ENCODE measurements around the gene SLC22A1. TPM values are rescaled to one million over a fixed set of nuclear protein-coding genes. Genes with fewer than 3 reads are reported as not detected.

SLC22A1 gene
- polyA plus RNA-seq, 2 of the 4 experiments (the other 2 are of a cell fraction): 2.1 TPM

- FAIRE-seq (no peak), ATAC-seq (no peak), DNase-seq (ENCODE audit: low read depth in 1 of 2, low spot score in 1 of 2) (no peak)
- H3K4me1 ChIP-seq: no peaks in the 10 kb centered on the region
- no peaks in the 10 kb centered on the region for H3K9me3 ChIP-seq
- no peak for TF ChIP-seq ZNF302 (CRISPR knock-in tag; IDR thresholded peaks at IDR 0.05)
- TF ChIP-seq SREBF2 (IDR thresholded peaks at IDR 0.05): no peak
- TF ChIP-seq MAX (IDR thresholded peaks at IDR 0.05): no peak
- no peak for TF ChIP-seq HES2 (IDR thresholded peaks at IDR 0.05)
- TF ChIP-seq POLR2AphosphoS2 (conservative IDR thresholded peaks at IDR 0.05; ENCODE audit: low read length): no peak
- H3K27ac ChIP-seq: no peak overlapping the region
- POLR2A ChIA-PET: no interaction called here
- CTCF ChIA-PET: no interaction called here
- no peak overlapping the region for H3K4me3 ChIP-seq
- 96% methylated on average over 5 of the region's 5 CpGs for WGBS (ENCODE audit: missing lambda C conversion rate)
- no peak overlapping the region for H3K4me2 ChIP-seq
Measured at GRCh38 chr6:160076009-160076408, 45.6 kb upstream of the SLC22A1 start.

- Histone ChIP-seq H3K4me3 (no peak overlapping the region), H3K27ac (no peak overlapping the region), H3K4me2 (no peak overlapping the region), H3K4me1 (no peaks in the 10 kb centered on the region), H3K9me3 (no peaks in the 10 kb centered on the region)
- CTCF ChIA-PET: interaction anchor here (1.1 to 1.8 kb wide), 3 partner anchors 11 to 442 kb away, joined by 3 to 7 read pairs (median 5); no protein-coding TSS in a partner anchor
- FAIRE-seq (no peak), DNase-seq (ENCODE audit: low read depth in 1 of 2, low spot score in 1 of 2) (no peak), ATAC-seq (no peak)
- 78% methylated on average over 5 of the region's 5 CpGs for WGBS (ENCODE audit: missing lambda C conversion rate)
- TF ChIP-seq HEYL (CRISPR knock-in tag; IDR thresholded peaks at IDR 0.05): no peak
- POLR2A ChIA-PET: no interaction called here
Measured at GRCh38 chr6:160077024-160077423, 44.6 kb upstream of the SLC22A1 start.

GRCh38 chr6:160077526-160077925 is 44.1 kb upstream of the SLC22A1 start:
- Histone ChIP-seq H3K9me3 (no peaks in the 10 kb centered on the region), H3K4me2 (no peak overlapping the region), H3K27ac (no peak overlapping the region), H3K4me1 (no peaks in the 10 kb centered on the region), H3K4me3 (no peak overlapping the region)
- ChIA-PET POLR2A (no interaction called here), CTCF (interaction anchor here (1.1 to 1.8 kb wide), 3 partner anchors 11 to 441 kb away, joined by 3 to 7 read pairs (median 5); no protein-coding TSS in a partner anchor)
- DNase-seq (ENCODE audit: low read depth in 1 of 2, low spot score in 1 of 2) (no peak), ATAC-seq (no peak), FAIRE-seq (no peak)
- 91% methylated on average over 2 of the region's 2 CpGs for WGBS (ENCODE audit: missing lambda C conversion rate)
- TF ChIP-seq KDM1A (IDR thresholded peaks at IDR 0.05; ENCODE audit: low read depth): no peak
- TF ChIP-seq ELK1 (IDR thresholded peaks at IDR 0.05; ENCODE audit: low read depth, low read length): no peak
- no peak for TF ChIP-seq CBX2 (IDR thresholded peaks at IDR 0.05; ENCODE audit: borderline replicate concordance, low read depth)
- no peak for TF ChIP-seq HDAC2 (IDR thresholded peaks at IDR 0.05)
- no peak for TF ChIP-seq MAX (IDR thresholded peaks at IDR 0.05)
- TF ChIP-seq FOSB (CRISPR knock-in tag; IDR thresholded peaks at IDR 0.05): no peak
- no peak for TF ChIP-seq CEBPB (IDR thresholded peaks at IDR 0.05)
- no peak for TF ChIP-seq POLR2AphosphoS2 (conservative IDR thresholded peaks at IDR 0.05; ENCODE audit: low read length)
- no peak for TF ChIP-seq HEYL (CRISPR knock-in tag; IDR thresholded peaks at IDR 0.05)
- no peak for TF ChIP-seq ESRRA (IDR thresholded peaks at IDR 0.05; ENCODE audit: borderline replicate concordance, low read length)
- TF ChIP-seq GATA3 (IDR thresholded peaks at IDR 0.05; ENCODE audit: borderline replicate concordance): no peak
- TF ChIP-seq HOXB13 (CRISPR knock-in tag; IDR thresholded peaks at IDR 0.05; ENCODE audit: low read depth): no peak
- TF ChIP-seq RARB (CRISPR knock-in tag; IDR thresholded peaks at IDR 0.05): no peak

- ATAC-seq (no peak), FAIRE-seq (no peak), DNase-seq (ENCODE audit: low read depth in 1 of 2, low spot score in 1 of 2) (no peak)
- Histone ChIP-seq H3K4me1 (no peaks in the 10 kb centered on the region), H3K27ac (no peak overlapping the region), H3K9me3 (no peaks in the 10 kb centered on the region), H3K4me3 (no peak overlapping the region), H3K4me2 (no peak overlapping the region)
- POLR2A ChIA-PET: no interaction called here
- CTCF ChIA-PET: interaction anchor here (1.2 to 1.8 kb wide), 4 partner anchors 9 to 376 kb away, joined by 3 to 7 read pairs (median 5); no protein-coding TSS in a partner anchor
- WGBS (ENCODE audit: missing lambda C conversion rate): 91% methylated on average over 8 of the region's 23 CpGs
- TF ChIP-seq MYC (IDR thresholded peaks at IDR 0.05; ENCODE audit: borderline replicate concordance, low read length) (no peak), CBX8 (IDR thresholded peaks at IDR 0.05) (no peak), NPAS2 (CRISPR knock-in tag; IDR thresholded peaks at IDR 0.05; ENCODE audit: borderline replicate concordance) (no peak), HOXA7 (CRISPR knock-in tag; IDR thresholded peaks at IDR 0.05) (no peak), RCOR1 (IDR thresholded peaks at IDR 0.05; ENCODE audit: low read depth, low read length) (no peak), NR3C1 (IDR thresholded peaks at IDR 0.05) (no peak), KDM5A (IDR thresholded peaks at IDR 0.05) (no peak), HES2 (IDR thresholded peaks at IDR 0.05) (no peak), JUNB (IDR thresholded peaks at IDR 0.05) (no peak), ZFP36 (IDR thresholded peaks at IDR 0.05; ENCODE audit: borderline replicate concordance, partially characterized antibody) (no peak)
Measured at GRCh38 chr6:160078883-160079685, 42.5 kb upstream of the SLC22A1 start.

Measured in A549 (cell line).